HG02884 (cell line): ENCODE measurements around the gene MAPT.

ENCODE experiments used
- ATAC-seq: cut with Tn5 transposase; IDR thresholded peaks from one replicate; pipeline ENCODE4 v1.9.1; 2021; ENCODE audit warnings: mild to moderate bottlenecking, moderate library complexity; ENCODE audit not compliant: unreplicated experiment

Gene MAPT

GRCh38 chr17:45894022-45894784 lies at the start of gene MAPT:
Gene MAPT, plus strand, starts transcription at chr17:45894554. Its CDS starts 67,784 bp downstream, at chr17:45962338.
- ATAC-seq = no peak

GRCh38 chr17:45844695-45845375 lies 49.5 kb upstream of the MAPT start, which contains the start of gene SPPL2C:
Gene SPPL2C, plus strand, starts transcription at chr17:45844881. Its CDS starts 26 bp downstream, at chr17:45844907.
- ATAC-seq = no peak

- ATAC-seq = no peak
These were observed 48.8 kb upstream of the MAPT start for GRCh38 chr17:45845376-45846185.

GRCh38 chr17:45846223-45846622 lies 48.1 kb upstream of the MAPT start:
- ATAC-seq = no peak

- no peak for ATAC-seq
These were observed 47.7 kb upstream of the MAPT start for GRCh38 chr17:45846646-45847045.

- no peak for ATAC-seq
These were observed 47.3 kb upstream of the MAPT start for GRCh38 chr17:45847101-45847500.

GRCh38 chr17:45847747-45848146 lies 46.6 kb upstream of the MAPT start:
- no peak for ATAC-seq

- ATAC-seq = no peak
These were observed 45.9 kb upstream of the MAPT start for GRCh38 chr17:45848405-45848804.

GRCh38 chr17:45848868-45849535 lies 45.4 kb upstream of the MAPT start:
- ATAC-seq = no peak

- no peak for ATAC-seq
These were observed 44.8 kb upstream of the MAPT start for GRCh38 chr17:45849536-45849990.

GRCh38 chr17:45850011-45850410 lies 44.3 kb upstream of the MAPT start:
- no peak for ATAC-seq

GRCh38 chr17:45850468-45850867 lies 43.9 kb upstream of the MAPT start:
- ATAC-seq = no peak

- ATAC-seq = no peak
These were observed 43.3 kb upstream of the MAPT start for GRCh38 chr17:45851022-45851421.

GRCh38 chr17:45851464-45851863 lies 42.9 kb upstream of the MAPT start:
- ATAC-seq = no peak

- ATAC-seq = no peak
These were observed 42.5 kb upstream of the MAPT start for GRCh38 chr17:45851873-45852272.

GRCh38 chr17:45852535-45853297 lies 41.6 kb upstream of the MAPT start:
- no peak for ATAC-seq

GRCh38 chr17:45854209-45854608 lies 40.1 kb upstream of the MAPT start:
- no peak for ATAC-seq

- no peak for ATAC-seq
These were observed 38.5 kb upstream of the MAPT start for GRCh38 chr17:45855691-45856336.

- no peak for ATAC-seq
These were observed 36.2 kb upstream of the MAPT start for GRCh38 chr17:45857977-45858708.
